SJCRH30 (cell line): ENCODE measurements around the gene FAM72A. TPM values are rescaled to one million over a fixed set of nuclear protein-coding genes. Genes with fewer than 3 reads are reported as not detected.

Experiments
- DNase-seq, 2 experiments: peaks; one replicate each; pipeline ENCODE4 v3.0.0-alpha.2; 2015 to 2020
- H3K27ac ChIP-seq: fragments of 250-450 bp; sonication (Bioruptor Pico); 2 replicates; pipeline ENCODE4 v1.5.1; 2020; ENCODE audit warnings: mild to moderate bottlenecking, moderate library complexity
- H3K27me3 ChIP-seq: fragments of 250-450 bp; sonication (Bioruptor Pico); 2 replicates; pipeline ENCODE4 v1.5.1; 2020; ENCODE audit warnings: mild to moderate bottlenecking, moderate library complexity
- H3K36me3 ChIP-seq: fragments of 250-450 bp; sonication (Bioruptor Pico); 2 replicates; pipeline ENCODE4 v1.5.1; 2020; ENCODE audit warnings: mild to moderate bottlenecking, moderate library complexity
- H3K4me1 ChIP-seq: fragments of 250-450 bp; sonication (Bioruptor Pico); 2 replicates; pipeline ENCODE4 v1.5.1; 2020; ENCODE audit warnings: mild to moderate bottlenecking, moderate library complexity
- H3K4me3 ChIP-seq: fragments of 250-450 bp; sonication (Bioruptor Pico); 2 replicates; pipeline ENCODE4 v1.5.1; 2020; ENCODE audit warnings: mild to moderate bottlenecking, moderate library complexity
- H3K9me3 ChIP-seq: fragments of 250-450 bp; sonication (Bioruptor Pico); replicated peaks from 2 replicates; pipeline ENCODE4 v1.5.1; 2020; ENCODE audit warnings: mild to moderate bottlenecking, moderate library complexity
- total RNA-seq: library from RNA; depleted of rRNA; stranded (reverse); fragments of >200 nt; shearing (Covaris generic); gene quantifications from 2 replicates; pipeline ENCODE4 v1.2.3, GENCODE V29; 2014; rRNA removed

FAM72A gene
- total RNA-seq, 1 experiment from 2014 or later, result 17.9 TPM

- H3K27ac ChIP-seq, result no peak overlapping the region
- H3K27me3 ChIP-seq, result no peaks in the 10 kb centered on the region; the same call in 1 of the 2 replicates
- H3K9me3 ChIP-seq, result peaks cover 10% of the 10 kb centered on the region; the same call in 1 of the 2 replicates
- no peaks in the 10 kb centered on the region for H3K36me3 ChIP-seq
- no peak for DNase-seq
- no peak overlapping the region for H3K4me3 ChIP-seq
- H3K4me1 ChIP-seq, result peaks cover 30% of the 10 kb centered on the region
Observed at GRCh38 chr1:206143537-206144172, 59.0 kb downstream of the FAM72A start.

GRCh38 chr1:206142770-206143169, 59.9 kb downstream of the FAM72A start:
- peaks cover 30% of the 10 kb centered on the region for H3K4me1 ChIP-seq
- H3K4me3 ChIP-seq, result no peak overlapping the region
- H3K36me3 ChIP-seq, result no peaks in the 10 kb centered on the region
- H3K27ac ChIP-seq, result no peak overlapping the region
- H3K27me3 ChIP-seq, result no peaks in the 10 kb centered on the region; the same call in 1 of the 2 replicates
- DNase-seq, result no peak
- peaks cover 4% of the 10 kb centered on the region; the same call in 1 of the 2 replicates for H3K9me3 ChIP-seq

- no peak overlapping the region for H3K4me3 ChIP-seq
- no peaks in the 10 kb centered on the region for H3K36me3 ChIP-seq
Observed at GRCh38 chr1:206142011-206142410, 60.6 kb downstream of the FAM72A start.

GRCh38 chr1:206136241-206136640, 66.4 kb downstream of the FAM72A start:
- DNase-seq, result no peak
- Histone ChIP-seq H3K9me3 (0 out of 2 replicates have a peak, but pooled peaks cover 3% of the 10 kb centered on the region), H3K36me3 (no peaks in the 10 kb centered on the region), H3K4me3 (no peak overlapping the region), H3K4me1 (peaks cover 12% of the 10 kb centered on the region), H3K27me3 (no peaks in the 10 kb centered on the region; the same call in 1 of the 2 replicates), H3K27ac (no peak overlapping the region)

More at GRCh38 chr1:206142011-206142410, 60.6 kb downstream of the FAM72A start:
- 0 out of 2 replicates have a peak, but pooled peaks cover 3% of the 10 kb centered on the region for H3K9me3 ChIP-seq
- DNase-seq, result no peak
- H3K27ac ChIP-seq, result no peak overlapping the region
- peaks cover 30% of the 10 kb centered on the region for H3K4me1 ChIP-seq
- H3K27me3 ChIP-seq, result no peaks in the 10 kb centered on the region; the same call in 1 of the 2 replicates

Other genes with a start within 250 kb of the FAM72A start
- not detected in 2 replicates for gene RAB7B, start 199.4 kb downstream of the FAM72A start, total RNA-seq
- not detected in 2 replicates for gene CTSE, start 178.9 kb downstream of the FAM72A start, total RNA-seq
- gene RHEX, start 149.7 kb downstream of the FAM72A start, total RNA-seq, result not detected in 2 replicates
- gene AVPR1B, start 85.5 kb downstream of the FAM72A start, total RNA-seq, result 0.04 and 0.05 TPM in 2 replicates
- gene SRGAP2, start 702 bp upstream of the FAM72A start, total RNA-seq, result 60.7 and 67.7 TPM in 2 replicates